Measurements from ENCODE around the gene ADCYAP1R1.
A peak's percentile ranks its signal among the peaks of the same experiment; 100 is the strongest.

The ADCYAP1R1 gene

GRCh38 chr7:31107106-31108090 is 55.3 kb downstream of the ADCYAP1R1 start:
- no peak for DNase-seq

- no peak for DNase-seq
Observed at GRCh38 chr7:31108097-31108657, 56.1 kb downstream of the ADCYAP1R1 start.

GRCh38 chr7:31109751-31110150 is 57.6 kb downstream of the ADCYAP1R1 start:
- DNase-seq = no peak

GRCh38 chr7:31110331-31111108 is 58.4 kb downstream of the ADCYAP1R1 start:
- no peak for DNase-seq

- no peak for DNase-seq
Observed at GRCh38 chr7:31111109-31111451, 59.0 kb downstream of the ADCYAP1R1 start.

GRCh38 chr7:31113660-31114059 is 61.6 kb downstream of the ADCYAP1R1 start:
- DNase-seq = no peak

GRCh38 chr7:31114593-31115343 is 62.7 kb downstream of the ADCYAP1R1 start:
- DNase-seq = no peak

GRCh38 chr7:31116615-31117014 is 64.5 kb downstream of the ADCYAP1R1 start:
- DNase-seq = no peak

GRCh38 chr7:31119249-31119648 is 67.1 kb downstream of the ADCYAP1R1 start:
- DNase-seq = no peak

- no peak for DNase-seq
Observed at GRCh38 chr7:31120800-31121513, 68.8 kb downstream of the ADCYAP1R1 start.

- no peak for DNase-seq
Observed at GRCh38 chr7:31121601-31122000, 69.5 kb downstream of the ADCYAP1R1 start.

GRCh38 chr7:31122649-31123058 is 70.5 kb downstream of the ADCYAP1R1 start:
- DNase-seq = peak; percentile 45

GRCh38 chr7:31123321-31123720 is 71.2 kb downstream of the ADCYAP1R1 start:
- no peak for DNase-seq

GRCh38 chr7:31123726-31124125 is 71.6 kb downstream of the ADCYAP1R1 start:
- DNase-seq = no peak

GRCh38 chr7:31125171-31125570 is 73.1 kb downstream of the ADCYAP1R1 start:
- no peak for DNase-seq

- DNase-seq = no peak
Observed at GRCh38 chr7:31126976-31127375, 74.9 kb downstream of the ADCYAP1R1 start.

- DNase-seq = no peak
Observed at GRCh38 chr7:31129067-31129466, 77.0 kb downstream of the ADCYAP1R1 start.

GRCh38 chr7:31133497-31133896 is 81.4 kb downstream of the ADCYAP1R1 start:
- no peak for DNase-seq

- peak; percentile 47 for DNase-seq
Observed at GRCh38 chr7:31134246-31135188, 82.4 kb downstream of the ADCYAP1R1 start.

- DNase-seq = no peak
Observed at GRCh38 chr7:31137234-31137633, 85.1 kb downstream of the ADCYAP1R1 start.

GRCh38 chr7:31145339-31145738 is 93.2 kb downstream of the ADCYAP1R1 start:
- DNase-seq = no peak

Data from activated CD4-positive, CD25-positive, alpha-beta regulatory T cell treated with anti-CD3 and anti-CD28 coated beads, Interleukin-2, amount 50 U/mL, for 72 hours (primary cell).